Subcutaneous adipose tissue (tissue), 4 donors: ENCODE measurements around the gene ABCA4. TPM values are rescaled to one million over a fixed set of nuclear protein-coding genes. Genes with fewer than 3 reads are reported as not detected.

ENCODE experiments used
- CTCF ChIP-seq: fragments of 450-650 bp; IDR thresholded peaks from one replicate; pipeline ENCODE4 v1.5.1; 2016; ENCODE audit warnings: low read depth, mild to moderate bottlenecking, control low read depth, antibody characterized with exemption, moderate library complexity
- total RNA-seq, 4 donors: library from RNA; depleted of rRNA; stranded (reverse); fragments of >200 nt; gene quantifications; one replicate each; pipeline ENCODE4 v1.1.0, GENCODE V29; 2016

The ABCA4 gene
- total RNA-seq, 4 donors from 2014 or later: 0.16 to 0.51 (median 0.30) TPM

GRCh38 chr1:94027721-94028515, 93.0 kb downstream of the ABCA4 start:
- no peak for TF ChIP-seq CTCF

- TF ChIP-seq CTCF: no peak
These were observed 94.1 kb downstream of the ABCA4 start for GRCh38 chr1:94026619-94027380.

GRCh38 chr1:94025383-94026340, 95.3 kb downstream of the ABCA4 start:
- no peak for TF ChIP-seq CTCF

- no peak for TF ChIP-seq CTCF
These were observed 96.7 kb downstream of the ABCA4 start for GRCh38 chr1:94024104-94024792.

GRCh38 chr1:94022471-94023189, 98.3 kb downstream of the ABCA4 start:
- TF ChIP-seq CTCF: no peak

GRCh38 chr1:94020764-94021579, 100.0 kb downstream of the ABCA4 start:
- no peak for TF ChIP-seq CTCF
